Adrenal gland (tissue), 12 donors: Measurements from ENCODE around the gene SLCO2A1. TPM values are rescaled to one million over a fixed set of nuclear protein-coding genes. Genes with fewer than 3 reads are reported as not detected.

Source experiments
- DNase-seq, 7 donors: peaks; one replicate each; pipeline ENCODE4 v3.0.0-alpha.2; 2019 to 2020
- H3K27ac ChIP-seq, 5 donors: fragments of 200-600 bp; sonication (generic) in 4 of 5; 1 replicate in 3 of 5; 2 replicates in 2 of 5; pipeline versions ENCODE4 v1.5.1 to v1.8.0; 2016 to 2020; ENCODE audit warnings: mild to moderate bottlenecking in 1 of 5
- H3K27me3 ChIP-seq: fragments of 200-600 bp; 2 replicates; pipeline ENCODE4 v1.8.0; 2021
- H3K36me3 ChIP-seq, 2 donors: fragments of 200-600 bp; replicated peaks in 1 of 2; 1 replicate in 1 of 2; 2 replicates in 1 of 2; pipeline versions ENCODE4 v1.5.1 to v1.8.0; 2018 to 2022
- H3K4me1 ChIP-seq, 2 donors: fragments of 200-600 bp; replicated peaks in 1 of 2; 1 replicate in 1 of 2; 2 replicates in 1 of 2; pipeline versions ENCODE4 v1.5.1 to v1.8.0; 2018 to 2021
- H3K4me3 ChIP-seq, 4 donors: fragments of 200-600 bp; sonication (generic) in 3 of 4; one replicate each; pipeline ENCODE4 v1.5.1; 2016 to 2018
- H3K9me3 ChIP-seq, 3 donors: fragments of 200-600 bp; sonication (generic) in 1 of 3; replicated peaks in 1 of 3; 1 replicate in 2 of 3; 2 replicates in 1 of 3; pipeline versions ENCODE4 v1.5.1 to v1.8.0; 2016 to 2021
- POLR2A ChIP-seq, 2 donors: fragments of 450-650 bp; IDR thresholded peaks; one replicate each; pipeline ENCODE4 v1.6.1; 2017; ENCODE audit warnings: antibody characterized with exemption in 2 of 2, mild to moderate bottlenecking in 2 of 2, moderate library complexity in 1 of 2
- WGBS, 4 donors: extraction: QIAGEN DNeasy Blood & Tissue Kit in 2 of 4; methylation state at CpG; one replicate each; pipeline versions ENCODE4 v1.1.5 to v1.1.7; 2013 to 2017; 5-methylcytosine and 5-hydroxymethylcytosine counted together
- intact Hi-C, 2 donors: fragments of 100-400 bp; cut with DNase I; formaldehyde crosslinking; loops; one replicate each; pipeline versions ENCODE4 v1.14.1 to v1.15.0; 2022 to 2023
- polyA plus RNA-seq, 3 donors: library from polyadenylated mRNA; stranded (reverse); fragments of 200-250 nt in 2 of 3; fragments of 350-450 nt in 1 of 3; fragmentation: Illumina TruSeq in 1 of 3; extraction: RNeasy Lipid Tissue Mini Kit (QIAGEN cat#74804) in 1 of 3; gene quantifications; one replicate each; pipeline ENCODE4 v1.2.3, GENCODE V29; 2013 to 2014
- total RNA-seq, 9 donors: library from RNA; depleted of rRNA in 4 of 9; stranded (reverse); fragments of >200 nt in 4 of 9; fragments of 120-200 nt in 1 of 9; fragmentation: NEBNext Ultra II Directional in 1 of 9; extraction: Animal tissue kit (Norgen Biotek cat#: 25700) in 1 of 9; gene quantifications; one replicate each; pipeline versions ENCODE4 v1.1.0 to v1.2.4, GENCODE V29; 2013 to 2023
- TF ChIP-seq, protein P1 (sequence below), 6 experiments: fragments of 450-650 bp in 4 of 6; fragments of 200-600 bp in 2 of 6; sonication (generic) in 1 of 6; IDR thresholded peaks; 1 replicate in 5 of 6; 2 replicates in 1 of 6; pipeline versions ENCODE4 v1.5.1 to v1.8.0; 2016 to 2021; ENCODE audit warnings: antibody characterized with exemption in 6 of 6, mild to moderate bottlenecking in 2 of 6, moderate library complexity in 1 of 6
- donor health status: healthy with polysubstance abuse.
- donor health status: Bipolar disorder and iron deficiency.
- donor health status: DM: yes; HTN: yes; CAD: no.
- donor health status: DM: no; HTN: no; CAD: no.
- donor health status: DM: no; HTN: no; CAD: no.
- donor health status: DM: yes; HTN: yes; CAD: no.

SLCO2A1 gene
- total and polyA plus RNA-seq, 12 donors, result 2.3 to 141 (median 29.5) TPM

GRCh38 chr3:134030379-134031347 is 938 bp upstream of the SLCO2A1 start:
- 31 to 45% (median 42%) methylated on average over 13 to 16 of the region's 16 CpGs for WGBS, 4 donors
- peak overlapping the region in 1 of 5 donors; percentile 75 for H3K27ac ChIP-seq
- no peaks in the 10 kb centered on the region for H3K4me1 ChIP-seq

GRCh38 chr3:134029256-134029733 is 430 bp downstream of the SLCO2A1 start:
- no peaks in the 10 kb centered on the region for H3K4me1 ChIP-seq
- peak overlapping the region in 2 of 4 donors; percentile 27 to 75 for H3K4me3 ChIP-seq
- no peaks in the 10 kb centered on the region for H3K36me3 ChIP-seq
- no peaks in the 10 kb centered on the region for H3K9me3 ChIP-seq
- peak overlapping the region in 2 of 5 donors; percentile 34 to 75 for H3K27ac ChIP-seq
- WGBS, 4 donors, result 2 to 14% (median 3%) methylated on average over 7 to 43 of the region's 43 CpGs
- peaks cover 13% of the 10 kb centered on the region for H3K27me3 ChIP-seq
- intact Hi-C loops, result no loop called here
- TF ChIP-seq POLR2A (IDR thresholded peaks at IDR 0.05), result no peak
- TF ChIP-seq, protein P1, sequence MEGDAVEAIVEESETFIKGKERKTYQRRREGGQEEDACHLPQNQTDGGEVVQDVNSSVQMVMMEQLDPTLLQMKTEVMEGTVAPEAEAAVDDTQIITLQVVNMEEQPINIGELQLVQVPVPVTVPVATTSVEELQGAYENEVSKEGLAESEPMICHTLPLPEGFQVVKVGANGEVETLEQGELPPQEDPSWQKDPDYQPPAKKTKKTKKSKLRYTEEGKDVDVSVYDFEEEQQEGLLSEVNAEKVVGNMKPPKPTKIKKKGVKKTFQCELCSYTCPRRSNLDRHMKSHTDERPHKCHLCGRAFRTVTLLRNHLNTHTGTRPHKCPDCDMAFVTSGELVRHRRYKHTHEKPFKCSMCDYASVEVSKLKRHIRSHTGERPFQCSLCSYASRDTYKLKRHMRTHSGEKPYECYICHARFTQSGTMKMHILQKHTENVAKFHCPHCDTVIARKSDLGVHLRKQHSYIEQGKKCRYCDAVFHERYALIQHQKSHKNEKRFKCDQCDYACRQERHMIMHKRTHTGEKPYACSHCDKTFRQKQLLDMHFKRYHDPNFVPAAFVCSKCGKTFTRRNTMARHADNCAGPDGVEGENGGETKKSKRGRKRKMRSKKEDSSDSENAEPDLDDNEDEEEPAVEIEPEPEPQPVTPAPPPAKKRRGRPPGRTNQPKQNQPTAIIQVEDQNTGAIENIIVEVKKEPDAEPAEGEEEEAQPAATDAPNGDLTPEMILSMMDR (IDR thresholded peaks at IDR 0.05), result no peak
- DNase-seq, result no peak

More at GRCh38 chr3:134030379-134031347, 938 bp upstream of the SLCO2A1 start:
- intact Hi-C loops, result no loop called here
- H3K4me3 ChIP-seq, result peak overlapping the region in 1 of 4 donors; percentile 75
- no peak for DNase-seq
- no peaks in the 10 kb centered on the region for H3K36me3 ChIP-seq
- no peak for TF ChIP-seq POLR2A (IDR thresholded peaks at IDR 0.05)
- TF ChIP-seq, protein P1 (IDR thresholded peaks at IDR 0.05), result no peak
- H3K9me3 ChIP-seq, result no peaks in the 10 kb centered on the region
- peaks cover 13% of the 10 kb centered on the region for H3K27me3 ChIP-seq

GRCh38 chr3:134028486-134029255 is 1.1 kb downstream of the SLCO2A1 start:
- Histone ChIP-seq H3K4me1 (no peaks in the 10 kb centered on the region), H3K27ac (peak overlapping the region in 2 of 5 donors; percentile 34 to 75), H3K36me3 (no peaks in the 10 kb centered on the region), H3K9me3 (no peaks in the 10 kb centered on the region), H3K4me3 (peak overlapping the region in 1 of 4 donors; percentile 75), H3K27me3 (peaks cover 13% of the 10 kb centered on the region)
- WGBS, 4 donors, result 44 to 59% (median 49%) methylated on average over 15 to 23 of the region's 23 CpGs
- DNase-seq, result no peak
- TF ChIP-seq, protein P1 (IDR thresholded peaks at IDR 0.05), result no peak
- no peak for TF ChIP-seq POLR2A (IDR thresholded peaks at IDR 0.05)
- intact Hi-C loops, result no loop called here

- intact Hi-C loops, result no loop called here
- no peaks in the 10 kb centered on the region for H3K36me3 ChIP-seq
- TF ChIP-seq POLR2A (IDR thresholded peaks at IDR 0.05), result no peak
- TF ChIP-seq, protein P1 (IDR thresholded peaks at IDR 0.05), result no peak
- whole genome bisulfite sequencing, 4 donors, result 36 to 74% (median 71%) methylated on average over 2 of the region's 2 CpGs
- H3K27ac ChIP-seq, result no peak overlapping the region
- H3K9me3 ChIP-seq, result no peaks in the 10 kb centered on the region
- no peaks in the 10 kb centered on the region for H3K4me1 ChIP-seq
- no peak for DNase-seq
- peaks cover 13% of the 10 kb centered on the region for H3K27me3 ChIP-seq
- peak overlapping the region in 1 of 4 donors; percentile 25 for H3K4me3 ChIP-seq
These were observed 2.1 kb downstream of the SLCO2A1 start for GRCh38 chr3:134027631-134028030.
